GM19395 (cell line): ENCODE data around the gene HHAT.

Experiments
- ATAC-seq: cut with Tn5 transposase; IDR thresholded peaks from one replicate; pipeline ENCODE4 v1.9.1; 2021; ENCODE audit warnings: mild to moderate bottlenecking, moderate library complexity; ENCODE audit not compliant: unreplicated experiment

Gene HHAT

GRCh38 chr1:210531475-210532222, 202.9 kb downstream of the HHAT start:
- no peak for ATAC-seq

GRCh38 chr1:210532223-210532598, 203.5 kb downstream of the HHAT start:
- no peak for ATAC-seq

GRCh38 chr1:210535761-210536160, 207.1 kb downstream of the HHAT start:
- no peak for ATAC-seq

GRCh38 chr1:210536254-210536961, 207.7 kb downstream of the HHAT start:
- ATAC-seq = no peak

GRCh38 chr1:210540288-210540687, 211.6 kb downstream of the HHAT start:
- ATAC-seq = no peak

- ATAC-seq = no peak
Measured at GRCh38 chr1:210541680-210542358, 213.1 kb downstream of the HHAT start.

GRCh38 chr1:210551899-210552298, 223.2 kb downstream of the HHAT start:
- no peak for ATAC-seq

GRCh38 chr1:210553711-210554110, 225.0 kb downstream of the HHAT start:
- no peak for ATAC-seq

GRCh38 chr1:210554382-210554781, 225.7 kb downstream of the HHAT start:
- ATAC-seq = no peak

GRCh38 chr1:210556475-210556874, 227.8 kb downstream of the HHAT start:
- no peak for ATAC-seq

- ATAC-seq = no peak
Measured at GRCh38 chr1:210557426-210558077, 228.8 kb downstream of the HHAT start.

- no peak for ATAC-seq
Measured at GRCh38 chr1:210558302-210558701, 229.6 kb downstream of the HHAT start.

GRCh38 chr1:210565306-210565705, 236.6 kb downstream of the HHAT start:
- no peak for ATAC-seq

GRCh38 chr1:210568631-210569030, 239.9 kb downstream of the HHAT start:
- no peak for ATAC-seq

- no peak for ATAC-seq
Measured at GRCh38 chr1:210570116-210570515, 241.4 kb downstream of the HHAT start.

- ATAC-seq = no peak
Measured at GRCh38 chr1:210571356-210572284, 242.9 kb downstream of the HHAT start.

- ATAC-seq = no peak
Measured at GRCh38 chr1:210573141-210573540, 244.4 kb downstream of the HHAT start.

GRCh38 chr1:210582205-210582970, 253.7 kb downstream of the HHAT start:
- no peak for ATAC-seq

- peak; percentile 81 for ATAC-seq
Measured at GRCh38 chr1:210584439-210585113, 255.9 kb downstream of the HHAT start.
